ENCODE data around the gene RRBP1.

The RRBP1 gene

DNA sequence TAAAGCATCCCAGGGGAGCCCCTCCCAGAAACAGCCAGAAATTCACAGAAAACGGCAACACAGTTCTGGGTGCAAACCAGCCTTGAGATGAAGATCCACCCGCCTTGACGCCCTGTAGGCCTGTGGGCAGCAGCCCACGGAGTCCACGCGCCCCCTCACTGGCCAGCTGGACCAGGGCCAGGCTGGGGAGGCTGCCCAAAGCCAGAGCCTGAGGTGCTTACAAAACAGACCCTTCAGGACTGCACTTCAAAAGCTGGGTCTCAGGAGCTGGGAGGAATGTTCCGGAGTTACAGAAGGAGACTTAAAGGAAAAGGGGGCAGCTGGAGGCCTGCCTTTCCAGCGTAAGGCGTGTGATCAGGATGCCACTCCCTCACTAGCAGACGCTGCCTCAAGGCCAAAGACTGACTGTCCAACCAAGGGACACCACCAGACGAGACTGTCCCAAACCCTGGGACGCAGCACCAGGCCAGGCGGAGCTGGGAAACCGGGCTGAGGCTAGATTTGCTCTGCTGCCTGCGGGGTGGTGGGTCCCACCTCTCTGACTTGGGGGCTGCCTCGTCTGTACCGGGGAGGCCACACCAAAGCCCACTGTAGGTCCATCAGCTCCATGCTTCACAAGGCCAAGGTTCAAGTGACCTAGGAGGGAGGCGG, 48.1 kb downstream of the RRBP1 start:
- H3K9me2 ChIP-seq (replicated peaks; ENCODE audit: low read depth, low read length): no peaks in the 10 kb centered on the region
- H3K27me3 ChIP-seq (ENCODE audit: insufficient read depth, low read length, poor library complexity, severe bottlenecking): no peaks in the 10 kb centered on the region
- no peak overlapping the region for H3K9ac ChIP-seq (ENCODE audit: low read depth, low read length, poor library complexity, severe bottlenecking)
- H3K4me1 ChIP-seq (ENCODE audit: insufficient read depth, low read length, poor library complexity, severe bottlenecking): no peaks in the 10 kb centered on the region
- no peaks in the 10 kb centered on the region for H3K9me3 ChIP-seq (ENCODE audit: insufficient read depth, low read depth, low read length)
- no peaks in the 10 kb centered on the region for H3K79me2 ChIP-seq (ENCODE audit: insufficient read depth, low read length)
- H3K4me3 ChIP-seq (ENCODE audit: low read length, poor library complexity, severe bottlenecking): no peak overlapping the region
- peaks cover 87% of the 10 kb centered on the region; the same call in 1 of the 2 replicates for H3K36me3 ChIP-seq (ENCODE audit: insufficient read depth, low read length)
- H3F3A ChIP-seq (ENCODE audit: low read depth): no peaks in the 10 kb centered on the region
- no peak for TF ChIP-seq CTCF (conservative IDR thresholded peaks at IDR 0.05; ENCODE audit: low read length)
- H4K20me1 ChIP-seq (ENCODE audit: insufficient read depth, low read length, poor library complexity, severe bottlenecking): no peaks in the 10 kb centered on the region
- no peak overlapping the region for H2AFZ ChIP-seq (ENCODE audit: low read length)
- H3K4me2 ChIP-seq (ENCODE audit: low read depth, low read length, poor library complexity, severe bottlenecking): no peak overlapping the region

GRCh38 chr20:17633221-17633849, 48.7 kb downstream of the RRBP1 start:
- H3K36me3 ChIP-seq (ENCODE audit: insufficient read depth, low read length): peaks cover 87% of the 10 kb centered on the region; the same call in 1 of the 2 replicates
- no peak overlapping the region for H3K9ac ChIP-seq (ENCODE audit: low read depth, low read length, poor library complexity, severe bottlenecking)
- no peaks in the 10 kb centered on the region for H3K79me2 ChIP-seq (ENCODE audit: insufficient read depth, low read length)
- no peaks in the 10 kb centered on the region for H3F3A ChIP-seq (ENCODE audit: low read depth)
- no peaks in the 10 kb centered on the region for H3K9me2 ChIP-seq (replicated peaks; ENCODE audit: low read depth, low read length)
- no peaks in the 10 kb centered on the region for H3K4me1 ChIP-seq (ENCODE audit: insufficient read depth, low read length, poor library complexity, severe bottlenecking)
- H3K4me3 ChIP-seq (ENCODE audit: low read length, poor library complexity, severe bottlenecking): no peak overlapping the region
- no peak for TF ChIP-seq EZH2phosphoT487 (IDR thresholded peaks at IDR 0.05; ENCODE audit: borderline replicate concordance)
- TF ChIP-seq CTCF (conservative IDR thresholded peaks at IDR 0.05; ENCODE audit: low read length): no peak
- H2AFZ ChIP-seq (ENCODE audit: low read length): no peak overlapping the region
- H3K9me3 ChIP-seq (ENCODE audit: insufficient read depth, low read depth, low read length): no peaks in the 10 kb centered on the region
- H3K27me3 ChIP-seq (ENCODE audit: insufficient read depth, low read length, poor library complexity, severe bottlenecking): no peaks in the 10 kb centered on the region
- no peak overlapping the region for H3K4me2 ChIP-seq (ENCODE audit: low read depth, low read length, poor library complexity, severe bottlenecking)
- no peaks in the 10 kb centered on the region for H4K20me1 ChIP-seq (ENCODE audit: insufficient read depth, low read length, poor library complexity, severe bottlenecking)

DNA sequence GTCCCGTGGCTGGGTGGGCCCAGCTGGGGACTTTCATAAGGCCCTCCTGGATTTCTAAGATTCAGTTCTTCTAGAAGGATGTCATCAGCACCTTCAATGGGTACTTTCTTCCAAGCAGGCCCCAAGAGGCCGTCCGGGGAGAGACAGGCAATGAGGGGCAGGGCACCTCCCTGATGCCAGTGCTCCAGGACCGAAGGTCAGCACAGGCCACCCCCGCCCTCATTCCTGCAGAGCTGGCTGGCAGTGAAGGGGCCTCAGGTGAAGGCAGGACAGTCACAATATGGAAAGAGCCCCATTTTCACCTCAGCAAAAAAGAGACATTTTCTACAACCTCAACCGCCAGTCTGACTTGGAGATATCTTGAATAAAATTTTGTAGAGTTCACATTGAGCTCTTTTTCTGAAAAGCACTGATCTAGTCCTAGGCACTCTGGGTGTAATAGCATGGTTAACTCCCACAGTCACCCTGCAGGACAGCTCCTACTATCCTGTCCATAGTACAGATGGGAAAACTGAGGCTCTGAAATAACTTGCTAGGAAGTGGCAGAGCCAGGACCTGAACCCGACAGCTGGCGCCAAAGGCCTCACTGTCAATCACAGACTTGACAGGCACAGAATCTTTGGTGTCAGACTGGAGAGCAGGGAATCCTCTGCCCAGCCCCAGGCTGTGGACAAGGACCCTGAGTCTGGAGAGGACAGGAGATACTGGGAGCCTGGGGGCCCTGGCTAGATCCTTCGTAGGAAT, 50.3 kb downstream of the RRBP1 start:
- H3K9me3 ChIP-seq (ENCODE audit: insufficient read depth, low read depth, low read length): no peaks in the 10 kb centered on the region
- no peak overlapping the region for H3K9ac ChIP-seq (ENCODE audit: low read depth, low read length, poor library complexity, severe bottlenecking)
- peaks cover 84% of the 10 kb centered on the region; the same call in 1 of the 2 replicates for H3K36me3 ChIP-seq (ENCODE audit: insufficient read depth, low read length)

More for the DNA sequence above, 50.3 kb downstream of the RRBP1 start:
- no peaks in the 10 kb centered on the region for H3K27me3 ChIP-seq (ENCODE audit: insufficient read depth, low read length, poor library complexity, severe bottlenecking)
- no peak overlapping the region for H3K4me2 ChIP-seq (ENCODE audit: low read depth, low read length, poor library complexity, severe bottlenecking)
- no peak overlapping the region for H2AFZ ChIP-seq (ENCODE audit: low read length)
- no peaks in the 10 kb centered on the region for H3K9me2 ChIP-seq (replicated peaks; ENCODE audit: low read depth, low read length)
- no peak for TF ChIP-seq EZH2phosphoT487 (IDR thresholded peaks at IDR 0.05; ENCODE audit: borderline replicate concordance)
- TF ChIP-seq CTCF (conservative IDR thresholded peaks at IDR 0.05; ENCODE audit: low read length): no peak
- H3K4me1 ChIP-seq (ENCODE audit: insufficient read depth, low read length, poor library complexity, severe bottlenecking): no peaks in the 10 kb centered on the region
- no peaks in the 10 kb centered on the region for H3F3A ChIP-seq (ENCODE audit: low read depth)
- no peak overlapping the region for H3K4me3 ChIP-seq (ENCODE audit: low read length, poor library complexity, severe bottlenecking)
- H4K20me1 ChIP-seq (ENCODE audit: insufficient read depth, low read length, poor library complexity, severe bottlenecking): no peaks in the 10 kb centered on the region
- no peaks in the 10 kb centered on the region for H3K79me2 ChIP-seq (ENCODE audit: insufficient read depth, low read length)
